Measurements from ENCODE around the gene PRDM2. TPM values are rescaled to one million over a fixed set of nuclear protein-coding genes. Genes with fewer than 3 reads are reported as not detected.

Gene PRDM2
- total and polyA plus RNA-seq, 2 experiments from 2014 or later, result 11.5 to 18.6 TPM

DNA sequence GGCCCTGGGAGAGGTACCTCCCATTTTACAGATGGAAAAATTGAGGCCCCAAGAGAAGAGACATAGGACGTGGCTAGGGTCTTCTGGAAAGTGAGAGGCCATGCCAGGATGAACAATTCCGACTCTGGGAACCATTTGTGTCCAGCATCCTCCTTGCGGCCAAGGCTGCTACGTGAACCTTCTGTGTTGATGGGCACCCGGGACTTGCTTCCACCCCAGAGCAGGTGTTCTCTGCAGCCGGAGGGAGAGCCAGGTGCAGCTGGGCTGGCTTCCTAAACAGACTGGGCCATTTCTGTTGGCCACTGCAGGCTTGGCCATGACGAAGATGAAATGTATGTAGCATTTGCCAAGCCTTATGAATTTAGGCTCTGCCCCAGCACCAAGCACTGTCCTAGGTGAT lies 118.9 kb downstream of the PRDM2 start:
- no peaks in the 10 kb centered on the region for H3K27me3 ChIP-seq
- H3K4me1 ChIP-seq (ENCODE audit: insufficient read depth), result no peaks in the 10 kb centered on the region
- no peak for DNase-seq (ENCODE audit: low spot score)

DNA sequence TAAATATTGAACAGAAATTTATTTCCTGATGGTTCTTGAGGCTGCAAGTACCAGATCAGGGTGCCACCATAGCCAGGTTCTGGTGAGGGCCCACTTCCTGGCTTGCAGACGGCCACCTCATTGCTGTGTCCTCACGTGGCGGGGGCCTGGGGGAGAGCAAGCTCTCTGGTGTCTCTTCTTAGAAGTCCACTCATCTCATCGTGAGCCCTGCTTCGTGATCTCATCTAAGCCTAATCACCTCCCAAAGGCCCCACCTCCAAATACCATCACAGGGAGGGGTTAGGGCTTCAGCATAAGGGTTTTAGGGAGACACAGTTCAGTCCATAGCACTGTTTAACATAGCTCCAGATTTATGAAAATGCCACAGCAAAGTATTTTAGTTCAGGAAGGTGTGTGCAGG lies 119.7 kb downstream of the PRDM2 start:
- no peak overlapping the region for H3K27ac ChIP-seq
- 67% methylated on average over 5 of the region's 5 CpGs for whole genome bisulfite sequencing (ENCODE audit: low lambda C conversion rate, missing lambda C conversion rate)
- no peak for TF ChIP-seq EZH2phosphoT487 (IDR thresholded peaks at IDR 0.05; ENCODE audit: low read depth, severe bottlenecking, unreplicated experiment)
- no peaks in the 10 kb centered on the region for H3K4me1 ChIP-seq (ENCODE audit: insufficient read depth)
- H3K79me2 ChIP-seq, result no peaks in the 10 kb centered on the region
- no peaks in the 10 kb centered on the region for H3K9me3 ChIP-seq (ENCODE audit: low read depth)
- H2AFZ ChIP-seq, result no peak overlapping the region
- no peaks in the 10 kb centered on the region for H3K27me3 ChIP-seq
- H3K36me3 ChIP-seq (replicated peaks; ENCODE audit: insufficient read depth, low read depth), result no peaks in the 10 kb centered on the region
- H3K9me2 ChIP-seq (replicated peaks; ENCODE audit: insufficient read depth), result no peaks in the 10 kb centered on the region
- H3K4me3 ChIP-seq, result no peak overlapping the region
- no peak for DNase-seq (ENCODE audit: low spot score)
- no peaks in the 10 kb centered on the region for H4K20me1 ChIP-seq (ENCODE audit: insufficient read depth, poor library complexity, severe bottlenecking)
- no peak overlapping the region for H3K4me2 ChIP-seq

More for the DNA sequence above, 118.9 kb downstream of the PRDM2 start:
- no peaks in the 10 kb centered on the region for H3K9me3 ChIP-seq (ENCODE audit: low read depth)
- H4K20me1 ChIP-seq (ENCODE audit: insufficient read depth, poor library complexity, severe bottlenecking), result no peaks in the 10 kb centered on the region
- no peaks in the 10 kb centered on the region for H3K79me2 ChIP-seq
- TF ChIP-seq EZH2phosphoT487 (IDR thresholded peaks at IDR 0.05; ENCODE audit: low read depth, severe bottlenecking, unreplicated experiment) (no peak), EZH2 (IDR thresholded peaks at IDR 0.05; ENCODE audit: borderline replicate concordance) (no peak)
- TF ChIP-seq, protein P1, sequence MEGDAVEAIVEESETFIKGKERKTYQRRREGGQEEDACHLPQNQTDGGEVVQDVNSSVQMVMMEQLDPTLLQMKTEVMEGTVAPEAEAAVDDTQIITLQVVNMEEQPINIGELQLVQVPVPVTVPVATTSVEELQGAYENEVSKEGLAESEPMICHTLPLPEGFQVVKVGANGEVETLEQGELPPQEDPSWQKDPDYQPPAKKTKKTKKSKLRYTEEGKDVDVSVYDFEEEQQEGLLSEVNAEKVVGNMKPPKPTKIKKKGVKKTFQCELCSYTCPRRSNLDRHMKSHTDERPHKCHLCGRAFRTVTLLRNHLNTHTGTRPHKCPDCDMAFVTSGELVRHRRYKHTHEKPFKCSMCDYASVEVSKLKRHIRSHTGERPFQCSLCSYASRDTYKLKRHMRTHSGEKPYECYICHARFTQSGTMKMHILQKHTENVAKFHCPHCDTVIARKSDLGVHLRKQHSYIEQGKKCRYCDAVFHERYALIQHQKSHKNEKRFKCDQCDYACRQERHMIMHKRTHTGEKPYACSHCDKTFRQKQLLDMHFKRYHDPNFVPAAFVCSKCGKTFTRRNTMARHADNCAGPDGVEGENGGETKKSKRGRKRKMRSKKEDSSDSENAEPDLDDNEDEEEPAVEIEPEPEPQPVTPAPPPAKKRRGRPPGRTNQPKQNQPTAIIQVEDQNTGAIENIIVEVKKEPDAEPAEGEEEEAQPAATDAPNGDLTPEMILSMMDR (IDR thresholded peaks at IDR 0.05; ENCODE audit: poor library complexity), result no peak
- no peak overlapping the region for H3K4me2 ChIP-seq
- no peak overlapping the region for H2AFZ ChIP-seq
- H3K4me3 ChIP-seq, result no peak overlapping the region
- H3K27ac ChIP-seq, result no peak overlapping the region
- H3K9me2 ChIP-seq (replicated peaks; ENCODE audit: insufficient read depth), result no peaks in the 10 kb centered on the region
- H3K36me3 ChIP-seq (replicated peaks; ENCODE audit: insufficient read depth, low read depth), result no peaks in the 10 kb centered on the region
- WGBS (ENCODE audit: low lambda C conversion rate, missing lambda C conversion rate), result 96% methylated on average over 7 of the region's 7 CpGs

DNA sequence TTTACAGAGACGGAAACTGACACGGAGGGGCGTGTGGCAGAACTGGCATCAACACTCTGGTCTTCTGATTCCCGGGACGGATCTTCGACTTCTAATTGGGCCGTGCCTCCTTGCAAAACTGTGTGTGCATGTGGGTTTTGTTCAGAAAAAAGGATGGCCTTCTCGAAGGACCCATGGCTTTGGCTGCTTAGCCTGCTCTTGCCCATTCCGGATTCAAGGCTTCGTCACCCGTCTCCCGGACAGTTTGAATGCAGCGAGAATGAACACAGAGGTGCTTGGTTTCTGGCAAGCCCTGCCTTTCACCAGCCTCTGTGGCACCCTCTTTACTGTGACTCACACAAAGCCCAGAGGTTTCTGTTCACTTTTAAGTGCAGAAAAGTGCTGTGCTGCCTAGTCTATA lies 120.1 kb downstream of the PRDM2 start:
- Histone ChIP-seq H3K27ac (no peak overlapping the region), H3K4me3 (no peak overlapping the region), H3K9me2 (replicated peaks; ENCODE audit: insufficient read depth) (no peaks in the 10 kb centered on the region), H4K20me1 (ENCODE audit: insufficient read depth, poor library complexity, severe bottlenecking) (no peaks in the 10 kb centered on the region), H2AFZ (no peak overlapping the region), H3K27me3 (no peaks in the 10 kb centered on the region), H3K4me1 (ENCODE audit: insufficient read depth) (no peaks in the 10 kb centered on the region), H3K9me3 (ENCODE audit: low read depth) (no peaks in the 10 kb centered on the region), H3K4me2 (no peak overlapping the region), H3K79me2 (no peaks in the 10 kb centered on the region), H3K36me3 (replicated peaks; ENCODE audit: insufficient read depth, low read depth) (no peaks in the 10 kb centered on the region)
- no peak for DNase-seq (ENCODE audit: low spot score)
- no peak for TF ChIP-seq EZH2phosphoT487 (IDR thresholded peaks at IDR 0.05; ENCODE audit: low read depth, severe bottlenecking, unreplicated experiment)
- no peak for TF ChIP-seq EZH2 (IDR thresholded peaks at IDR 0.05; ENCODE audit: borderline replicate concordance)
- TF ChIP-seq, protein P1 (IDR thresholded peaks at IDR 0.05; ENCODE audit: poor library complexity), result no peak
- WGBS (ENCODE audit: low lambda C conversion rate, missing lambda C conversion rate), result 98% methylated on average over 13 of the region's 13 CpGs

DNA sequence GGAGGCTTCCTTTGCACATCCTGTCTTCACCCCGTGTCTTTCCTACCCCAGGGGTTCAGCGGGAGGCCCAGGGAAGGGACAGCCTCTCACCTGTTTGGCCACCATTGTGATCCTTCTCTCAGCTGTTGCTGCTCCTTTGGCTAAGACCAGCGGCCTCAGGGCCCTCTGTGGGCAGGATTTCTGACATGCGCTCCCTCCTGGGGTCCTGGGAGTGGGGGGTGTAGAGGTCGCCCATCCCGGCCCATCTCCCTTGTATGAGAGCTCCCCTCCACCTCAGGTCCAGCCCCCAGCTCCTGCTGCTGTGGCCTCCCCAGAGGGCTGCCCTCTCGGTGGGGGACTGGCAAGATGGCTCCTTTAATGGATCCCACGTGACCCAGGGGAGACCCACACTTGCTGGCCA lies 120.5 kb downstream of the PRDM2 start:
- no peaks in the 10 kb centered on the region for H3K79me2 ChIP-seq

More for the DNA sequence above, 120.5 kb downstream of the PRDM2 start:
- H3K9me3 ChIP-seq (ENCODE audit: low read depth), result no peaks in the 10 kb centered on the region
- no peak overlapping the region for H3K4me2 ChIP-seq
- TF ChIP-seq, protein P1 (IDR thresholded peaks at IDR 0.05; ENCODE audit: poor library complexity), result no peak
- TF ChIP-seq EZH2phosphoT487 (IDR thresholded peaks at IDR 0.05; ENCODE audit: low read depth, severe bottlenecking, unreplicated experiment) (no peak), EZH2 (IDR thresholded peaks at IDR 0.05; ENCODE audit: borderline replicate concordance) (no peak)
- no peaks in the 10 kb centered on the region for H3K27me3 ChIP-seq
- DNase-seq (ENCODE audit: low spot score), result no peak
- H2AFZ ChIP-seq, result no peak overlapping the region
- WGBS (ENCODE audit: low lambda C conversion rate, missing lambda C conversion rate), result 92% methylated on average over 8 of the region's 8 CpGs
- no peak overlapping the region for H3K4me3 ChIP-seq
- H3K9me2 ChIP-seq (replicated peaks; ENCODE audit: insufficient read depth), result no peaks in the 10 kb centered on the region
- H3K4me1 ChIP-seq (ENCODE audit: insufficient read depth), result no peaks in the 10 kb centered on the region
- H3K36me3 ChIP-seq (replicated peaks; ENCODE audit: insufficient read depth, low read depth), result no peaks in the 10 kb centered on the region
- H4K20me1 ChIP-seq (ENCODE audit: insufficient read depth, poor library complexity, severe bottlenecking), result no peaks in the 10 kb centered on the region
- no peak overlapping the region for H3K27ac ChIP-seq
